Stimulated activated CD4-positive, alpha-beta T cell treated with anti-CD3 and anti-CD28 coated beads, Interleukin-15, amount 100 ng/mL, for 24 hours (primary cell): Measurements from ENCODE around the gene KCNC3.
A peak's percentile ranks its signal among the peaks of the same experiment; 100 is the strongest.
"Not testable (repeated sequence)": the region's sequence is repeated elsewhere in the genome, so short reads cannot be mapped to it uniquely, and the experiment has no call there.

Experiments
- DNase-seq: peaks from one replicate; pipeline ENCODE4 v3.0.0-alpha.2; 2020

Gene KCNC3

DNA sequence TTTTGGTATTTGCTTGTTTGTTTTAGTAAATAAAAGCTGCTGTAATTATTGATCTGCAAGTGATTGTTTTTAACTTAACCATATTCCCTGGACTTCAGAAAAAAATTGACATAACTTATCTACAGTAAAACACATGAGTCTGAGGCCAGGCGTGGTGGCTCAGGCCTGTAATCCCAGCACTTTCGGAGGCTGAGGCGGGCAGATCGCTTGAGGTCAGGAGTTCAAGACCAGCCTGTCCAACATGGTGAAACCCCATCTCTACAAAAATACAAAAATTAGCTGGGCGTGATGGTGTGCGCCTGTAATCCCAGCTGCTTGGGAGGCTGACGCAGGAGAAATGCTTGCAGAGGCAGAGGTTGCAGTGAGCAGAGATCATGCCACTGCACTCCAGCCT is 24.3 kb upstream of the KCNC3 start:
- not testable (repeated sequence) for DNase-seq

DNA sequence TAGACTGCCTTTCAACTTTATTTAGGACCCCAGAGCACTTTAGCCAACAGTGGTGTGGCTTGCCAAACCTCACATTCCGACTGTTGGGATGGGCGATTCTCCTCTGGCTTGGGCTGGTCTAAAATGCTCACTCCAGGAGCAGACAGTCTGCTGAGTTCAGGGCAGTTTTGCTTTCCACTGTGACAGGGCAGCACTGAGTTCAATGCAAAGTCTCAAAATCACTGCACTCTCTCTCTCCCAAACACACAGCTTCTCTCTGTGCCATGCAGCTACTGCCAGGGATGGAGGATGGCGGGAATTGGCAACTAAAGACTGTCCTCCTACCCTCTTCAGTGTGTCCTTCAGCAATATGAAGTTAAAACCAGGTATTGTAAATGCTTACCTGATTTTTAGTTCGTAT is 23.1 kb upstream of the KCNC3 start:
- DNase-seq = no peak

- DNase-seq = no peak
These were observed 20.3 kb upstream of the KCNC3 start for GRCh38 chr19:50349277-50350057.

GRCh38 chr19:50347089-50347581 is 18.0 kb upstream of the KCNC3 start:
- peak; percentile 66 for DNase-seq

- DNase-seq = no peak
These were observed 15.6 kb upstream of the KCNC3 start for GRCh38 chr19:50344661-50345318.

GRCh38 chr19:50341091-50341564 is 12.0 kb upstream of the KCNC3 start:
- DNase-seq = no peak

- no peak for DNase-seq
These were observed 11.2 kb upstream of the KCNC3 start for GRCh38 chr19:50340331-50340730.

- not testable (repeated sequence) for DNase-seq
These were observed 7.9 kb upstream of the KCNC3 start for GRCh38 chr19:50337031-50337430.

DNA sequence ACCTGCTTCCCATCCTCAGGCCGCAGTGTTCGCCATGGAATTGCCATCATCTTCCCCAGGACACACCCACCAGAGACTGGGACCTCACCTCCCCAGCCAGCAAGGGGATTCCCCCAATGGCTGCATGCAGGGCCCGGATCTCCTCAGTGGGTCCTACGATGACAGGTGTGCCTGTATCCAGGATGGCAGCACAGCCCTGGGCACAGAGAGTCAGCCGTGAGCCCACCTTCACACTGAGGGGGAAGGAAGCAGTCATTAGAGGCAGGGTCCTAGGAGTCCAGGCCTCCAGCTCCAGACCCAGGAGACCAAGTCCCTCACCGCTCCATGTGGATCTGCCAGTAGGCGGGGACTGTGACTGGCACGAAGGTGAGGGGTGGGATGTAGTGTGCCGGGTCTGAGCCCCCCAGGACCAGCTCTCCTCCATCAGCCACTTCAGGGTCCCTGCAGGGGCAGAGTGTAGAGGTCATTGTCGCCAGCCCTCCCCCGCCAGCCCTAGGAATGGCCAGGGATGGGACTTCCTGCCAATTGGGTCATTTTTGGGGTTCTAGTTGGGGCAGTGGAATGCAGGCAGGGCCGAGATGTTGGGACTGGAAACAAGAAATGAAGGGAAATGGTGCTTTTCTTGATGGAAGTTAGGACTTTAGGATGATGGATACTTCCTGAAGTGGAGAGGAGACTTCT is 5.7 kb upstream of the KCNC3 start:
- DNase-seq = no peak

DNA sequence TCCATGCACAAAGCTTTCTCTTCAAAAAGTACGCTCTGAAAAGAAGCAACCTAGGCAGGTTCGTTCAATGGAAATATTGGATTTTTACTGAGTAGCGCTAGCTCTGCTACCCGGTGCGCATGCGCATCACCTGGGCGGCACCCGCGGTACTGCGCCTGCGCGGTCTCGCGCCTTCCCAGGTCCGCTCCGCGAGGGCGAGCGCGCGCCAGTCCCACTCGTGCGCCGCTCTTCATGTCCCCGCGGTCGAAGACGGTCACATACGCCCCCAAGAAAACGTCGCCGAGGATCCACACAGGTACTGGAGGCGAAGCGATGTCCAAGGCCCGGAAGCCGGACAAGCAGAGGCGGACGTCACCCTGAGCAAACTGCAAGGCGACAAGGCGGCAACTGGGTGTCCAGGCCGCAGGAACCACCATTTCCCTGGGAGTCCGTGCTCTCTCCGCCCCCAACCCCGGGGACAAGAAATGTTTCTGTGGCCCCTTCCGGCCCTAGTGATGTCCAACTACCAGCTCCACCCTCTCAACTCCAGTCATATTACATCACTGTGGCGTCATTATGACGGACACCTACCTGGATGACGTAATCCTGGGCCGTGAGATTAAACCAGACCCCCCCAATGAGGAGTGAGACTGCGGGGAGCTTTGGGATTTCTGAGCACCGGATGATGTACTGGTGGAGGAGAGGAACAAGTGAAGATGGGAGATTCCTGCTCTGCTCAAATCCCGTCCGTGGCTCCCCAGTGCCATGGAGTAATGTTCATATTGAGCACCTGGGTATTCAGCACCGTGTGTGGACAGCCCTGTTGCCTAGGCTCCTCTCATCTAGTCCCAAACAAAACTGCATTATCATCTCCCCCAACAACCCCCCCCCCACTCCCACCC is 4.8 kb upstream of the KCNC3 start:
- peak; percentile 86 for DNase-seq

GRCh38 chr19:50333235-50333736 is 4.1 kb upstream of the KCNC3 start:
- DNase-seq = peak; percentile 97

DNA sequence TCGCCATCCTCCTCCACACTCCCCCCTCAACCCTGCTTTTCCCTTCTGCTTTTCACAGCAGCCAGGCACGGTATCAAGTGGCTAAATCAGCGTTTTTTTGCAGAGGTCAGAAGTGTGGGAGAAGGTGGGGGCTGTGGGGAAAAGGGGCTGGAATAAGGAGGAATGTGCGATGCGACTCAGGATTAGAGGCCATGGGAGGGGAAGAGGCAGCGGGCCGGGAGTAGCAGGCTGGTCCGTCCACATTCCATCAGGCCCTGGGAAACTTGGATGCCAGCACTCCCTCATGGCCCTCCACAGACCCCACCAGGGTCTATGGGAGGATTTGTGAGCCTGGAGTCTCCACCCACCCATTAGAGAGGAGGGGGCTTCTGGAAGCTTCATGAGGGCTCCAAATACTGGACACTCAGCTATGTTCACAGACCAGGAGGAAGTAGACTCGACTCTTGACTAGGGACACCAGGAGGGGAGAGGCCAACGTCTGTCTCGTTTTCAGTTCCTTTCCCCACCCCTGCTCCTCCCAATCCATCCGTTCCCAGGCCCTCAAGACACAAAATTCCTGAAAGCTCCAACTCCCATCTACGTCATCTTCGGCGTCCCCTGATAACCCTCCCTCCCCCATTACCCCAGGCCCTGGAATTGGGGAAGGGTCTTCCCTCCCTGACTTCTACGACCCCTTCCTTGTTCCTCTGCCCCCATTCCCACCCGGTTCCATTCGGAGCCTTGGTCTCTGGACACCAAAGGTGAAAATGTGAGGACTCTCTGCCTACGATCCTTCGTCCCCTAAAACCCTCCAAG is 3.3 kb upstream of the KCNC3 start:
- DNase-seq = no peak

GRCh38 chr19:50331994-50332243 is 2.7 kb upstream of the KCNC3 start:
- no peak for DNase-seq

DNA sequence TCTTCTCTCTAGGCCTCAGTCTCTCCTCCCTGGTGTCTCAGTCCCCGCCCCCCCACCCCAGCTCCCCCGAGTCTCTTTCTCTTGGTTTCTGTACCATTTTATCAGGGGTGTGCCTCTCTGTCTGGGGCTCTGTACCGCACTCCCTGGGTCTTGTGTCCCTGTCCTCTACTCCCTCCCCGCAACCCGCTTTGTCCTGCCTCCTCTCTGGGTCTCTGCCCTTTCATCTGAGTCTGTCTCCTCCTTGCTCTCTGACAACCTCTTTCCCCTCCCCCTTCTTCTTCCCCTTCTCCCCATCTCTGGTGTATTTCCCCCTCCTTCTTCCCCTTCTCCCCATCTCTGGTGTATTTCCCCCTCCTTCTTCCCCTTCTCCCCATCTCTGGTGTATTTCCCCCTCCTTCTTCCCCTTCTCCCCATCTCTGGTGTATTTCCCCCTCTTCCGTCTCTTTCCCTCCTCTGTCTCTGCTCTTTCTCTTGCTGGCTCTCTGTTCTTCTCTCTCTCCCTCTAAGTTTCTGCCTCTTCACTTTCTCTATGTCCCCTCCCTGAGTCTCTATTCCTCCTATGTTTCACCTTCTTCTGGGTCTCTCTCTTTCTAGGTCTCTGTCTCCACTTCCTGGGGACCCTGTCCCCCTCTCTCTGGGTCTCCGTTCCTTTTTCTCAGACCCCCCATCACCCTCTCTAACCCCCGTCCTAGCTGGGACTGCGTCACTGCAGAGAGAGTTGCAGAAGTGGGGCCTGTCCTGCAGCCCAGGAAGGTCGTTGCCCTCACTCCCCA is 2.2 kb upstream of the KCNC3 start:
- no peak for DNase-seq

DNA sequence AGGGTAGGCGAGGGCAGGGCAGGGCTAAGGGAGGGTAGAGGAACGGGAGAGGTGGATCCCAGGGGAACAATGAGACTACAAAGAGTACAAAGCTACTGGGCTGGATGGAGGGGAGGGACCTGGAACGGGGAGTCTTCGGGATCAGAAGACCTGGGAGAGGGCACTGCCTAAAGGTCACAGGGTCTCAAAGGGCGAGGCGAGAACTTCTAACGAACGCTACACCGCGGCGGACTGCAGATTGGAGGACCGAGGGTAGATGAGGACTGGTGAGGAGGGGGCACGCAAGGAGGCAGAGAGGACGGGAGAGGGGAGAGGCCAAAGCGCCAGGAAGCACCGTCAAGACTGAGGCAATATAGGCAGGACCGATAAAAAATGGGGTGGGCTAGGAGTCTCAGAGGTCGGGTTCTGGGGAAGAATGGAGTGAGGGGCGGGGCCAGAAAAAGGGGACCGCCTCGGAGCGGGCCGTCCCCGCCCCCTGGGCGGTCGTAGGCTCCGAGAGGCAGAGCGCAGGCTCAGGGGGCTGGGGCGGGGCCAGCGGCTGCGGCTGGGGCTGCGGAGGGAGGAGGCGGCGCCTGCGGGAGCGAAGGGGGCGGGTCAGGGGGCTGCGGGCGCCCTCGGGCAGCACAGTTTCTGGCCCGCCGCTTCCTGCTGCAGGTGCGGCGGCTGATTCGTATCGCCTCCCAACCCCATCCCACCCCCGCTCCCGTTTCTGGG is 1.3 kb upstream of the KCNC3 start:
- peak; percentile 92 for DNase-seq

DNA sequence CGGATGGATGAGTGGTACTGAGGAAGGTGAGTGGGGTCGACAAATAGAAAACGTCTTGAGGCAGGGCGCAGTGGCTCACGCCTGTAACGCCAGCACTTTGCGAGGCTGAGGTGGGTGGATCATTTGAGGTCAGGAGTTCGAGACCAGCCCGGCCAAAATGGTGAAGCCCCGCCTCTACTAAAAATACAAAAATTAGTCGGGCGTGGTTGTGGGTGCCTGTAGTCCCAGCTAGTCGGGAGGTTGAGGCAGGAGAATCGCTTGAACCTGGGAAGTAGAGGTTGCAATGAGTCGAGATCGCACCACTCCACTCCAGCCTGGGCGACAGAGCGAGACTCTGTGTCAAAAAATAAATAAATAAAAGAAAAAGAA is 733 bp upstream of the KCNC3 start:
- DNase-seq = not testable (repeated sequence)

DNA sequence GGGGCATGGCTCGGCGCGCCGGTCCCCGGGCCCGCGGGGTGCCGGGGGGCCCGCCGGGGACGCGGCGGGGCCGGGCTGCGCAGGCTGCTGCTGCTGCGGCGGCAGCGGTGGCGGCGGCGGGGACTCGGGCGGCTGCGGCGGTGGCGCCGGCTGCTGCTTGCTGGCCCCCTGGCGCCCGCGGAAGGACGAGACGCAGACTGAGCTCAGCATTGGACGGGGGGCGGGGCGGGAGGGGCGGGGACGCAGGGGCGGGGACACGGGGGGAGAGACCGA is 368 bp downstream of the KCNC3 start:
- DNase-seq = no peak

- DNase-seq = peak; percentile 74
These were observed 829 bp downstream of the KCNC3 start for GRCh38 chr19:50328224-50328872.

DNA sequence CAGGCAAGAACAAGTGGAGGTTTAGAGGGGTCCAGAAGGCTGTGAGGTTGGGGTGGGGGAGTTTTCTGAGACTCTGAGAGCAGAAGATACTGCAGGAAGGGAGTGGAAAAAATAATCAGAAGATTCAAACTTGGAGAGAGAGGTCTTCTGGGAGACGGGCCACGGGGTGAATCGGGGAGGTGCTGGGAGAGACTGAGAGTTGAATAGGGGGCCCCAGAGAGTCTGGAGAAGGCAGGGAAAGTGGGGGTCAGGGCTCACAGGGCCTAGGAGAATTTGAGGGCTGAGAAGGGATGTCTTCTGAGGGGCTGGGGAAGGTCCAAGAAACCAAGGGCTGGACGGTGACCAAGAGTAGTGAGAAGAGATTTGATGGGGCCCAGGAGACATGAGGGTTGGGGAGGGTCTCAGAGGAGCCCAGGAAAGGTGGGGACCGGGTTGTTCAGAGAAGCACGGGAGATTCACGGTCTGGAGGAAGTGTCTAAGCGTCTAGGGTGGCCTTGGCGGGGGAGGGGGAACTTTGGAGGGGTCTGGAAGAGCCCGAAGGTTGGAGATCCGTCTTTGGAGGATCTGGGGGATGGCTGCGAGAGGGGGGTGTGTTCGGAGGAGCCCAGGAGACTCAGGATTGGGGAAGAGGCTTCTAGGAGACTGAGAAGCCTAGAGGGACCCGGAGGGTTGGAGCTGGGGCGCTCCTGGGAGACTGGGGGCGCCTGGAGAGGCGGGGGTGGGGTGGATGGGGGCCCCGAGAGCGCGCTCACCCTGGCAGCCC is 1.5 kb downstream of the KCNC3 start:
- no peak for DNase-seq
